ENCODE results near the gene RABIF.

DNA sequence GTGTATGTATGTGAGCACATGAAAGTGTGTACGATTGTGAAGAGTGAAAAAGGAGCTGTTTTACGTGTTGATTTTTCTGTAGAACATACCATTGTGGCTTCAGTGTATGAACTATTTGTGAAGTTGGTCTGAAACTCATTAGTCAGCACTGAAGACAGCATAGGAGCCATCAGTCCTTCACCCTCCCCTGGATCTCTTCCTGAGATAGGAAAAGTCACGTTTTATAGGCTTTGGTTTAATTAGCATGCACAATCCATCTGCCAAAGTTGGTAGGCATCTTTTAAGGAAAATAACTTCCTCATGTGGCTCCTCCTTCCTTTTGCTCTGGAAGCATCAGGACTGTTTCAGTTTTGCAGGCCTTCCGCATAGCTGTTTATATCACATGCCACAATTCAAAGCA lies 1.4 kb upstream of the RABIF start:
- TF ChIP-seq CTCF (IDR thresholded peaks at IDR 0.05; ENCODE audit: insufficient read depth, low read length, poor library complexity, severe bottlenecking) (no peak), EZH2phosphoT487 (conservative IDR thresholded peaks at IDR 0.05; ENCODE audit: low read length) (no peak)

Measured in SU-DHL-6 (cell line).